Upper lobe of right lung (tissue), 1 donor: ENCODE data around the gene TBL3. TPM values are rescaled to one million over a fixed set of nuclear protein-coding genes. Genes with fewer than 3 reads are reported as not detected.

Experiments used
- ATAC-seq: fragments of 200-7000 bp; cut with Tn5 transposase; one replicate; pipeline ENCODE4 v1.9.1; 2020; ENCODE audit warnings: mild to moderate bottlenecking, moderate library complexity
- DNase-seq: peaks from one replicate; pipeline ENCODE4 v3.0.0-alpha.2; 2020
- H3K27ac ChIP-seq: fragments of 200-600 bp; one replicate; pipeline ENCODE4 v1.8.0; 2022
- H3K27me3 ChIP-seq: fragments of 200-600 bp; one replicate; pipeline ENCODE4 v1.8.0; 2022; ENCODE audit warnings: mild to moderate bottlenecking
- H3K36me3 ChIP-seq: fragments of 200-600 bp; one replicate; pipeline ENCODE4 v1.8.0; 2022
- H3K4me1 ChIP-seq: fragments of 200-600 bp; one replicate; pipeline ENCODE4 v1.8.0; 2022
- H3K4me3 ChIP-seq: fragments of 200-600 bp; one replicate; pipeline ENCODE4 v1.8.0; 2022; ENCODE audit warnings: mild to moderate bottlenecking
- H3K9me3 ChIP-seq: fragments of 200-600 bp; one replicate; pipeline ENCODE4 v1.8.0; 2022
- CTCF ChIP-seq: fragments of 200-600 bp; IDR thresholded peaks from one replicate; pipeline ENCODE4 v1.8.0; 2022; ENCODE audit warnings: antibody characterized with exemption
- intact Hi-C: fragments of 100-400 bp; cut with DNase I; formaldehyde crosslinking; loops from one replicate; pipeline ENCODE4 v1.11.0; 2022
- total RNA-seq: library from RNA; stranded (reverse); fragmentation: NEBNext Ultra II Directional; extraction: Animal tissue kit (Norgen Biotek cat#: 25700); gene quantifications from one replicate; pipeline ENCODE4 v1.2.1, GENCODE V29; 2021
- donor health status: DM: no; HTN: yes; CAD: no; lungs with severe emphysema.

TBL3 gene
- total RNA-seq, 1 donor from 2014 or later = 24.7 TPM

DNA sequence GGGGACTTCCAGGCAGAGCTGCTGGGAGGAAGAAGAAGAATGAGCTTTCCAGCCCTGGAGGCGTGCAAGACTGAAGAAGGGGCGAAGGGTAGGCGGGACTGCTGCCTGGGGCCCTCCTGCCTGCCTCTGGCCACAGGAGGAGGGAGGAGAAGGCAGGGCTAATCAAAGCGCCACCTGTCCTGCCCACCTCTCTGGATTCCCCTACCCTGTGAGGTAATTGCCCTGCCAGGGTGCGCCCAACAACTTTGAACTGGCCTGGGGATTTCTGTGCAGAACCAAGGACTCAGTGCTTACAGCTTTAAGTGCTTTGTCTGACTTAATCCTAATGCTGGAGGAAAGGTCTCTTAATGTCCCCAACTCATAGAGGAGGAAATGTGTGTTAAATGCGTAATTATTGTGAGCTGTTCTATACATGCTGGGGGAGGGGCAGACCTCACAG is 9.6 kb downstream of the TBL3 start, which contains the start of gene NOXO1:
Gene NOXO1 (minus strand): TSS at position 72 of the 439 bp plus-strand sequence. CDS start 290 bp downstream, outside the sequence.
- H3K27ac ChIP-seq = no peak within 1 kb of the TSS
- intact Hi-C loops = no loop called here
- peaks cover 19% of the 10 kb centered on the region for H3K4me1 ChIP-seq
- ATAC-seq (no peak), DNase-seq (no peak)
- no peaks in the 10 kb centered on the region for H3K9me3 ChIP-seq
- H3K36me3 ChIP-seq = peaks cover 33% of the 10 kb centered on the region
- no peak for TF ChIP-seq CTCF
- H3K4me3 ChIP-seq = peak within 1 kb of the TSS; percentile 39
- H3K27me3 ChIP-seq = peaks cover 42% of the 10 kb centered on the region

GRCh38 chr16:1982013-1982433 is 10.2 kb downstream of the TBL3 start:
- Histone ChIP-seq H3K27me3 (peaks cover 42% of the 10 kb centered on the region), H3K9me3 (no peaks in the 10 kb centered on the region), H3K36me3 (peaks cover 32% of the 10 kb centered on the region), H3K4me1 (peaks cover 19% of the 10 kb centered on the region), H3K4me3 (no peak overlapping the region), H3K27ac (no peak overlapping the region)
- no peak for DNase-seq
- no peak for ATAC-seq
- intact Hi-C loops = no loop called here
- no peak for TF ChIP-seq CTCF

DNA sequence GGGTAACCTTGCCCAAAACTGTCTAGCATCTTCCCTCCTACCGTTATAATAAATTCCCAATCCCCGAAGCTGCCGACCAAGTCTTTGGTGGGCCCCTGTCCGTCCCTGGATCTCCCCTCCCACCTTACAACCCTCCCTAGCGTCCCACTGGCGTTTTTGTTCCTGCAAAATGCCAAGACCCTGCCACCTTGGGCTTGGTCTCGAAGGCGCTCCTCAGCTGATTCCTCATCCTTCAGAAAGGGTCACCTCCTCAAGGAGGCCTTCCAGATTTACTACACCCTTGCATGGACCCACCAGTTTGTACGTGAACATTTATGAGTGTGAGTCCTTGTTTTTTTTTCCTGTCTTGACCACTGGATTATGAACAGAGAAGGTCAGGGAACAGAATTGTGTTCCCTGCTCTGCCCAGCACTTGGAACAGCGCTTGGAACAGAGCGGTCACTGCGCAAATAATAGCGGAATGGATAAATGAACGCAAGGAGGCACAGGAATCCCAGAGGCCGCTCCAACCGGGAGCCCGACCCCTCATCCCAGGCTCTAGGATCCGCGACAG is 11.2 kb downstream of the TBL3 start:
- Histone ChIP-seq H3K27ac (peak overlapping the region; percentile 87), H3K4me1 (peaks cover 19% of the 10 kb centered on the region), H3K27me3 (peaks cover 39% of the 10 kb centered on the region), H3K36me3 (peaks cover 25% of the 10 kb centered on the region), H3K9me3 (no peaks in the 10 kb centered on the region), H3K4me3 (peak overlapping the region; percentile 89)
- intact Hi-C loops = no loop called here
- ATAC-seq = no peak
- no peak for TF ChIP-seq CTCF
- no peak for DNase-seq

- DNase-seq (peak; percentile 96), ATAC-seq (peak; percentile 91)
- peaks cover 20% of the 10 kb centered on the region for H3K36me3 ChIP-seq
- intact Hi-C loops = no loop called here
- peak within 1 kb of the TSS; percentile 89 for H3K4me3 ChIP-seq
- peaks cover 35% of the 10 kb centered on the region for H3K27me3 ChIP-seq
- TF ChIP-seq CTCF = peak; percentile 44
- peaks cover 19% of the 10 kb centered on the region for H3K4me1 ChIP-seq
- peak within 1 kb of the TSS; percentile 87 for H3K27ac ChIP-seq
- H3K9me3 ChIP-seq = no peaks in the 10 kb centered on the region
These were observed 11.9 kb downstream of the TBL3 start, which contains the start of gene GFER for GRCh38 chr16:1983544-1984346. GFER (plus strand) TSS chr16:1984193; CDS start chr16:1984219, 26 bp downstream.

DNA sequence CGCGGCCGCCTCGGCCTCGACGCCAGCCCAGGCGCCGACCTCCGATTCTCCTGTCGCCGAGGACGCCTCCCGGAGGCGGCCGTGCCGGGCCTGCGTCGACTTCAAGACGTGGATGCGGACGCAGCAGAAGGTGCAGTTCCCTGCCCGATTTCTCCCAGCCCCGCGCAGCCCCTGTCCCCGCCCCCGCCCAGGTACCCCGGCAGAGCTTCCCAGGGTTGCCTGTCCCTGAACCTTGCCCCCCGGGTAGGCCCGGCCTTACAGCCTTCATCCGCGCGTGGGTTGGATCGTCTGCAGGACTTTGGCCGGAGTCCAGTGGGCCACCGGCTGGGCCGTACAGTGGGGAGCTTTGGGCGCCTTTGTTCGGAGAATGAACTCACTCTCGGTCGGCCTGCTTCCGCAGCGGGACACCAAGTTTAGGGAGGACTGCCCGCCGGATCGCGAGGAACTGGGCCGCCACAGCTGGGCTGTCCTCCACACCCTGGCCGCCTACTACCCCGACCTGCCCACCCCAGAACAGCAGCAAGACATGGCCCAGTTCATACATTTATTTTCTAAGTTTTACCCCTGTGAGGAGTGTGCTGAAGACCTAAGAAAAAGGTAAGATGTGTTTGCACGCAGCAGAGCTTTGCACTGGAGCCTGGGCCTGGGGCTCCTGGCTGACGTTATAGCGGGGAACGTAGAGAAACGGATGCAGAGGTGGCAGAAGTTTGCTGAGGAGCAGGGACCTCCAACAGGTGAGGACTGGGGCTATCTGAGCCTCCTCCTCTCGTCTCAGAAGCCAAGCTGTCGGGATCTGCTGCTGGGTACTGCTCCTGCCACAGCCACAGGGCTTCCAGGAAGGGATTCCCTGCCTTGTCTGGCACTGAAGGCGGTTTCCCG is 12.7 kb downstream of the TBL3 start:
- no peaks in the 10 kb centered on the region for H3K9me3 ChIP-seq
- H3K4me3 ChIP-seq = peak overlapping the region; percentile 89
- TF ChIP-seq CTCF = no peak
- peaks cover 19% of the 10 kb centered on the region for H3K4me1 ChIP-seq
- no peak for DNase-seq
- intact Hi-C loops = no loop called here
- ATAC-seq = peak; percentile 0
- H3K36me3 ChIP-seq = peaks cover 20% of the 10 kb centered on the region
- peaks cover 35% of the 10 kb centered on the region for H3K27me3 ChIP-seq
- H3K27ac ChIP-seq = peak overlapping the region; percentile 87
